Ovary (tissue), 3 donors: ENCODE measurements around the gene PIEZO1.

Experiments
- CTCF ChIP-seq, 3 donors: fragments of 450-650 bp in 2 of 3; fragments of 200-600 bp in 1 of 3; IDR thresholded peaks; one replicate each; pipeline versions ENCODE4 v1.5.1 to v1.8.0; 2016 to 2022; ENCODE audit warnings: antibody characterized with exemption in 3 of 3, mild to moderate bottlenecking in 1 of 3
- EP300 ChIP-seq: sonication (generic); formaldehyde crosslinking; IDR thresholded peaks from one replicate; pipeline ENCODE4 v1.6.1; 2017; ENCODE audit warnings: antibody characterized with exemption
- POLR2A ChIP-seq: fragments of 450-650 bp; IDR thresholded peaks from one replicate; pipeline ENCODE4 v1.6.1; 2017; ENCODE audit warnings: antibody characterized with exemption, mild to moderate bottlenecking, moderate library complexity
- donor health status: DM: no; HTN: no; CAD: no.

DNA sequence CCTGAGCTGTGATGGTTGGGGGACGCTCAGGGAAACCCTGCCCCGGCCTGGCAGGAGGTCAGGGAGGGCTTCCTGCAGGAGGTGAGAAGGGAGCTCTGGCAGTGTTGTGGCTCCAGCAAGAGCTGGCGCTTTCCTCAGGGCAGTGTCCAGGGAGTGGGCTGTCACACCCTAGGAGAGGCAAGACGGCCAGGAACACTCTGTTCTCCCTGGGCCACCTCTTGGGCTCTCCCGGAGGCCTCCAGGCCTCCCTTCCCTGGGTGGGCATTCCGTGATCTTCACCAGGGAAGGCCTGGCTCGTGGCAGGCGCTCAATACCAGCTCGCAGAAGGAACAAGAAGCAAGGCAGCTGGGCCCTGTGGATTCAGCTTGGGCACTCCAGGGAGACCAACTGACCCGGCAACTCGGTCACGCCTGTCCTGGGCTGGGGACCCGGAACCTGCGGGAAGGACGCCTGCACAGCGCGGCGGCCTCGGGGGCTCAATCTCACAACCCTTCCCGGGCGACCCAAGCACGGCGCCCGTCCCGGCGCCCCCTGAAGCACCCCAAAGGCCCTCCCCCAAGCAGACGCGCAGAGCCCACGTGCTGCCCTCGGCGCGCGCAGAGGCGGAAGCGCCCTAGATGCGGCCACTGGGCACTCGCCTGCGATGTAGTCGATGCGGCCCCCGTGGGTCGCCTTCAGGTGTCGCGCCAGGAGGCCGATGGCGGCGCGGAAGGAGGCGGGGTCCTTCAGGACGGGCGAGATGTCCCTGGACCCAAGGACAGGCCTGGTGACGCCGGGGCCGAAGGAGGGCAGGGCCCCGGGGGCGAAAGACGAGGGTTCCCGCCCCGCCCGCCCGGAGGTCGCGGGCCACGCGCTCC, 26.1 kb upstream of the PIEZO1 start:
- no peak for TF ChIP-seq CTCF (IDR thresholded peaks at IDR 0.05)
- no peak for TF ChIP-seq EP300
- peak; percentile 88 for TF ChIP-seq POLR2A
